CD4-positive, CD25-positive, alpha-beta regulatory T cell (primary cell): ENCODE data around the gene NUDT3. TPM values are rescaled to one million over a fixed set of nuclear protein-coding genes. Genes with fewer than 3 reads are reported as not detected.

Experiments
- ATAC-seq, 2 donors: fragments of 150-1000 bp; cut with Tn5 transposase; one replicate each; pipeline ENCODE4 v1.10.0; 2021; ENCODE audit warnings: low read depth in 2 of 2, moderate number of reproducible peaks in 2 of 2, moderate library complexity in 1 of 2
- DNase-seq, 3 donors: peaks; one replicate each; pipeline versions ENCODE4 v3.0.0 to v3.0.0-alpha.2; 2012 to 2022; ENCODE audit warnings: mixed read lengths in 1 of 3
- H3K27ac ChIP-seq: one replicate; pipeline ENCODE4 v1.7.0; 2013; ENCODE audit warnings: mild to moderate bottlenecking, low read length; ENCODE audit not compliant: insufficient read depth, poor library complexity, severe bottlenecking
- H3K27me3 ChIP-seq: one replicate; pipeline ENCODE4 v1.7.0; 2013; ENCODE audit warnings: low read length; ENCODE audit not compliant: control insufficient read depth, insufficient read depth
- H3K36me3 ChIP-seq: one replicate; pipeline ENCODE4 v1.7.0; 2013; ENCODE audit warnings: mild to moderate bottlenecking, low read length, moderate library complexity; ENCODE audit not compliant: control insufficient read depth, insufficient read depth
- H3K4me1 ChIP-seq: 2 replicates; pipeline ENCODE4 v1.7.0; 2013; ENCODE audit warnings: mild to moderate bottlenecking, low read length; ENCODE audit not compliant: insufficient read depth, control insufficient read depth, poor library complexity, severe bottlenecking
- H3K4me3 ChIP-seq: one replicate; pipeline ENCODE4 v1.7.0; 2013; ENCODE audit warnings: low read depth, mild to moderate bottlenecking, low read length, moderate library complexity
- H3K9me3 ChIP-seq, 2 experiments: 1 replicate in 1 of 2; 2 replicates in 1 of 2; pipeline ENCODE4 v1.7.0; 2013; ENCODE audit warnings: low read length in 2 of 2, mild to moderate bottlenecking in 1 of 2, moderate library complexity in 1 of 2; ENCODE audit not compliant: control insufficient read depth in 2 of 2
- H3K27ac Mint-ChIP-seq, 3 donors: one replicate each; pipeline ENCODE4 v1.8.0; 2020 to 2022; ENCODE audit warnings: mild to moderate bottlenecking in 3 of 3, mixed read lengths in 3 of 3, moderate library complexity in 2 of 3
- H3K27me3 Mint-ChIP-seq: one replicate; pipeline ENCODE4 v1.8.0; 2022; ENCODE audit warnings: mild to moderate bottlenecking, mixed read lengths
- H3K36me3 Mint-ChIP-seq: one replicate; pipeline ENCODE4 v1.8.0; 2020; ENCODE audit warnings: mixed read lengths
- H3K4me1 Mint-ChIP-seq, 4 donors: one replicate each; pipeline ENCODE4 v1.8.0; 2020 to 2022; ENCODE audit warnings: mixed read lengths in 4 of 4, mild to moderate bottlenecking in 1 of 4
- H3K4me3 Mint-ChIP-seq, 4 donors: one replicate each; pipeline ENCODE4 v1.8.0; 2020 to 2022; ENCODE audit warnings: mild to moderate bottlenecking in 4 of 4, mixed read lengths in 4 of 4, moderate library complexity in 3 of 4
- H3K9me3 Mint-ChIP-seq, 7 donors: one replicate each; pipeline ENCODE4 v1.8.0; 2020 to 2022; ENCODE audit warnings: mixed read lengths in 7 of 7, mild to moderate bottlenecking in 3 of 7, moderate library complexity in 2 of 7
- polyA plus RNA-seq, 4 donors: library from polyadenylated mRNA; unstranded; fragments of 300-500 nt; fragmentation: Illumina TruSeq; gene quantifications; one replicate each; pipeline ENCODE4 v1.2.3, GENCODE V29; 2021
- total RNA-seq: library from RNA; stranded (reverse); gene quantifications from one replicate; pipeline ENCODE4 v1.2.3, GENCODE V29; 2022

Gene NUDT3
- total and polyA plus RNA-seq, 5 donors from 2014 or later = 8.5 to 22.4 (median 9.8) TPM

GRCh38 chr6:34240329-34241248 is 151.9 kb downstream of the NUDT3 start:
- Mint-ChIP-seq H3K4me3 (peak overlapping the region in 3 of 4 donors; percentile 40 to 72 (median 46)), H3K36me3 (peaks cover 11% of the 10 kb centered on the region), H3K4me1 (peaks cover 8 to 59% (median 40%) of the 10 kb centered on the region in 4 donors), H3K27ac (peak overlapping the region in 2 of 3 donors; percentile 74 to 84), H3K9me3 (no peaks in the 10 kb centered on the region), H3K27me3 (no peaks in the 10 kb centered on the region)
- H3K9me3 ChIP-seq = no peaks in the 10 kb centered on the region
- ATAC-seq (no peak), DNase-seq (no peak)
- no peak overlapping the region for H3K4me3 ChIP-seq
- peaks cover 33% of the 10 kb centered on the region for H3K36me3 ChIP-seq
- no peaks in the 10 kb centered on the region for H3K27me3 ChIP-seq
- H3K4me1 ChIP-seq = peaks cover 38% of the 10 kb centered on the region
- H3K27ac ChIP-seq = no peak overlapping the region

GRCh38 chr6:34239893-34240292 is 152.6 kb downstream of the NUDT3 start:
- H3K27me3 Mint-ChIP-seq = no peaks in the 10 kb centered on the region
- H3K27me3 ChIP-seq = no peaks in the 10 kb centered on the region
- peaks cover 11% of the 10 kb centered on the region for H3K36me3 Mint-ChIP-seq
- H3K4me3 ChIP-seq = no peak overlapping the region
- H3K9me3 Mint-ChIP-seq = no peaks in the 10 kb centered on the region
- peaks cover 33% of the 10 kb centered on the region for H3K36me3 ChIP-seq
- peaks cover 44% of the 10 kb centered on the region for H3K4me1 ChIP-seq
- no peak overlapping the region for H3K27ac ChIP-seq
- ATAC-seq (no peak), DNase-seq (no peak)
- H3K27ac Mint-ChIP-seq = peak overlapping the region in 2 of 3 donors; percentile 84 to 90
- no peaks in the 10 kb centered on the region for H3K9me3 ChIP-seq
- H3K4me1 Mint-ChIP-seq = peaks cover 8 to 58% (median 39%) of the 10 kb centered on the region in 4 donors
- peak overlapping the region in 2 of 4 donors; percentile 40 to 46 for H3K4me3 Mint-ChIP-seq

DNA sequence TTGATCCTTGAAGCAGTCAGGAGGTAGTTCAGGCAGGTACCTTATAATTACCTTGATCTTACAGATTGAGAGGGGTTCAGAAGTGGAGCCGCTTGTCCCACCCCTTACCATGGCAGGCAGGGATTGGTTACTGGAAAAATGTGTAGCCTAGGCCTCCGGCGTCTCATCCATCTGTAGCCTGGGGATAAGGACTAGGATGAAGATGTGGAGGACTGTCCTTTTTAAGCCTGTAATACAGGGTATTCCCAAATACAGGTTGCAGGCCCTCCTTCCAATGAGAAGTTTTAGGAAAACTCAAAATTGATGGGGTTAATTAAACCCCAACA is 153.0 kb downstream of the NUDT3 start:
- Histone ChIP-seq H3K4me1 (peaks cover 44% of the 10 kb centered on the region), H3K4me3 (no peak overlapping the region), H3K27ac (peak overlapping the region; percentile 87), H3K27me3 (no peaks in the 10 kb centered on the region), H3K9me3 (no peaks in the 10 kb centered on the region), H3K36me3 (peaks cover 33% of the 10 kb centered on the region)
- peaks cover 8 to 56% (median 39%) of the 10 kb centered on the region in 4 donors for H3K4me1 Mint-ChIP-seq
- H3K9me3 Mint-ChIP-seq = no peaks in the 10 kb centered on the region
- no peak for ATAC-seq
- H3K4me3 Mint-ChIP-seq = peak overlapping the region; percentile 18 to 96 (median 86)
- H3K36me3 Mint-ChIP-seq = peaks cover 11% of the 10 kb centered on the region
- peaks cover under 1% of the 10 kb centered on the region for H3K27me3 Mint-ChIP-seq
- peak overlapping the region; percentile 14 to 90 (median 84) for H3K27ac Mint-ChIP-seq
- no peak for DNase-seq

DNA sequence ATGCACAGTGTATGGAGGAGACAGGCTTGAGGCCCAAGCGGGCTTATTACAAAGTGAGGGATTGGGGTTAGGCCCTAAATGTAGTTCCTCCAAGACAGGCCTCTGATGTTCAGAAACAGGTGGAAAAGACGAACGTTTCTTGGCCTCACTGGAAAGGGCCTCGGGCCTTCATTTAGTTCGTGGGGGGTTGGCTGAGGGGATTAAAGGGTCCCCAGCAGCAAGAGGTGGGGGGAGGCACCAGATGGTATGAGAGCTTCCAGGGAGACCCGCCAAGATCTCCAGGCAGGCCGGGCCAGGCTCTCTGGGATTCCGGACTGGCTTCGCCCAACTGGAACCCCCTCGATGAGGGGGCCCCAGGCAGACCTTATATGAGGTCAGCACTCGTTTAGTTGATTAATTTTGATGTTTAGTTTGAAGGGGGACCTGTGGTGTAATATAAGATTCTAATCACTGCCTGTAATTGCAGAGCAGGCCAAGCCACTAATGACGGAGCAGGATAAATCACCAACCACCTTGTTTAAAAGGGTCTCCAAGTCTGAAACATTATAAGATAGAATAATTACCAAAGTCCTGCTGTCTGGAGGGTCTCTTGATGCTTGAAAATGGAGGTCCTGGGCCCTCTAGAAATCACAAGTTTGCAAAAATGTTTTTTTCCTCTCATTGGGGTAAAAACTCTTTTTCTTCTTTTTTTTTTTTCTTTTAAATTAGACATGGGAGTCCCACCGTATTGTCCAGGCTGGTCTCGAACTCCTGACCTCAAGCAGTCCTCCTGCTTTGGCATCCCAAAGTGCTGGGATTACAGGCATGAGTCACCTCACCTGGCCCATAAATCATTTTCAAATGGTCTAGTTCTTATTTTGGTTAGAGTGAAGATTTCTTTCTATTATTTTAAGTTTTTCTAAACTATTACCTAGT is 153.6 kb downstream of the NUDT3 start:
- Histone ChIP-seq H3K27ac (peak overlapping the region; percentile 87), H3K4me3 (peak overlapping the region; percentile 77), H3K4me1 (peaks cover 43% of the 10 kb centered on the region), H3K27me3 (no peaks in the 10 kb centered on the region), H3K36me3 (peaks cover 31% of the 10 kb centered on the region), H3K9me3 (no peaks in the 10 kb centered on the region)
- ATAC-seq = no peak
- peak overlapping the region; percentile 81 to 96 (median 90) for H3K4me3 Mint-ChIP-seq
- H3K27me3 Mint-ChIP-seq = peaks cover 5% of the 10 kb centered on the region
- no peak for DNase-seq
- peaks cover 11% of the 10 kb centered on the region for H3K36me3 Mint-ChIP-seq
- H3K4me1 Mint-ChIP-seq = peaks cover 8 to 57% (median 45%) of the 10 kb centered on the region in 4 donors
- H3K9me3 Mint-ChIP-seq = no peaks in the 10 kb centered on the region
- H3K27ac Mint-ChIP-seq = peak overlapping the region; percentile 84 to 95 (median 90)

DNA sequence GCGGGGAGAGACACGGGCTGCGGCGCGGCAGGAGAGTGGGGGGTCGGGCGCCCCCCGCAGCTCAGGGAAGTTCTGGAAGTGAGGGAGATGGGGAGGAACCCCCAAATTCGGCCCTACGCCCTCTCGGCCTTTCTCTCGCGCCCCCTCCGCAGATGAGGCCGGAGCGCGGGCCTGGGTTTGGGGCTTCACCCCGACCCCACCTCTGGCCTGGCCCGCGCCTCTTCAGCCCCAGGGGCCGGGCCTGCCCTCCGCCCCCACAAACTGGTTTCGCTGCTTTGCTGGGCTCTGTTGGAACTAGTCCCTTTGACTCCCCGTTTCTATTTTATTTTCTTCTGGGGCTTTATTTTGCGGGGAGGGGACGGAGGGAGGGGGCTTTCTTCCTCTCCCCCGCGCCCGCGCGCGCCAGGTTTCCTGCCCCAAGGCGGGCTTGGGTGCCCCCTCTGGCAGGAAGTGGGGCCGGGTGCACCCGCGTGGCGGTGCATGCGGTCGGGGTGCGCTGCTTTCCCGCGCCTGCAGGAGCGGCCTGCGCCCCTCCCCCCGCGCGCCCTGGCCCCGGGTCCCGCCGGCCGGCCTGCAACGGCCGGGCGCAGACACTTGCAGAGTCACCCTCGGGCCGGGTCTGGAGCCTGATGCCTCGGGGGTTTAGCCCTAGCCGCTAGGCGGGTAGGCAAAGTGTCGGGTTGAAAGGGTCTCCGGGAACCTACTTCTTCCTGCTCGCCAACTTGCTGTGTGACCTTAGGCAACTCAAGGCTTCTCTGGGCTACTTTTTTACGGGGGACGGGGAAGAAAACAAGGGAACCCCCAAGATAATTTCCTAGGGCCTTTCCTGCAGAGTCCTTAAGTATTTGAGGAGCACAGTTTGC is 154.5 kb downstream of the NUDT3 start:
- Histone ChIP-seq H3K4me3 (peak overlapping the region; percentile 77), H3K27ac (peak overlapping the region; percentile 87), H3K36me3 (peaks cover 23% of the 10 kb centered on the region), H3K9me3 (no peaks in the 10 kb centered on the region), H3K4me1 (peaks cover 34% of the 10 kb centered on the region), H3K27me3 (no peaks in the 10 kb centered on the region)
- H3K27me3 Mint-ChIP-seq = peaks cover 5% of the 10 kb centered on the region
- peak overlapping the region; percentile 87 to 96 (median 90) for H3K4me3 Mint-ChIP-seq
- H3K9me3 Mint-ChIP-seq = no peaks in the 10 kb centered on the region
- DNase-seq (peak; percentile 69 to 87 (median 75)), ATAC-seq (peak; percentile 14 to 22)
- peak overlapping the region; percentile 84 to 95 (median 90) for H3K27ac Mint-ChIP-seq
- H3K4me1 Mint-ChIP-seq = peaks cover 8 to 50% (median 38%) of the 10 kb centered on the region in 4 donors
- H3K36me3 Mint-ChIP-seq = peaks cover 11% of the 10 kb centered on the region

GRCh38 chr6:34237316-34237721 is 155.2 kb downstream of the NUDT3 start:
- Mint-ChIP-seq H3K9me3 (no peaks in the 10 kb centered on the region), H3K27me3 (peaks cover 5% of the 10 kb centered on the region), H3K4me3 (no peak overlapping the region), H3K36me3 (peaks cover 7% of the 10 kb centered on the region), H3K4me1 (peaks cover 8 to 48% (median 34%) of the 10 kb centered on the region in 4 donors), H3K27ac (no peak overlapping the region)
- Histone ChIP-seq H3K4me1 (peaks cover 32% of the 10 kb centered on the region), H3K27me3 (no peaks in the 10 kb centered on the region), H3K27ac (peak overlapping the region; percentile 99), H3K9me3 (no peaks in the 10 kb centered on the region), H3K36me3 (peaks cover 16% of the 10 kb centered on the region), H3K4me3 (peak overlapping the region; percentile 41)
- peak; percentile 21 to 43 (median 41) for DNase-seq
- peak in 1 of 2 donors; percentile 3 for ATAC-seq
